Left colon (tissue), 2 donors: Measurements from ENCODE around the gene CDH18. TPM values are rescaled to one million over a fixed set of nuclear protein-coding genes. Genes with fewer than 3 reads are reported as not detected.

Source experiments
- ATAC-seq: fragments of 200-7000 bp; cut with Tn5 transposase; one replicate; pipeline ENCODE4 v1.9.1; 2020; ENCODE audit warnings: mild to moderate bottlenecking, moderate library complexity
- DNase-seq, 2 donors: peaks; one replicate each; pipeline ENCODE4 v3.0.0-alpha.2; 2020
- intact Hi-C, 2 donors: fragments of 100-400 bp; cut with DNase I in 1 of 2; cut with micrococcal nuclease in 1 of 2; formaldehyde crosslinking; loops; one replicate each; pipeline versions ENCODE4 v1.11.2 to v1.14.0; 2022; cut with DNase I, micrococcal nuclease
- total RNA-seq, 2 donors: library from RNA; stranded (reverse); fragmentation: NEBNext Ultra II Directional; extraction: Animal tissue kit (Norgen Biotek cat#: 25700); gene quantifications; one replicate each; pipeline ENCODE4 v1.2.1, GENCODE V29; 2021
- donor health status: DM: no; HTN: no; CAD: no.
- donor health status: DM: yes; HTN: yes; CAD: no.

The CDH18 gene
- total RNA-seq, 2 donors from 2014 or later: not detected

GRCh38 chr5:19547640-19548039 is 440.4 kb downstream of the CDH18 start:
- intact Hi-C loops: no loop called here
- ATAC-seq: no peak
- no peak for DNase-seq

- ATAC-seq (no peak), DNase-seq (no peak)
- intact Hi-C loops: no loop called here
Observed at GRCh38 chr5:19546521-19546920, 441.5 kb downstream of the CDH18 start.

DNA sequence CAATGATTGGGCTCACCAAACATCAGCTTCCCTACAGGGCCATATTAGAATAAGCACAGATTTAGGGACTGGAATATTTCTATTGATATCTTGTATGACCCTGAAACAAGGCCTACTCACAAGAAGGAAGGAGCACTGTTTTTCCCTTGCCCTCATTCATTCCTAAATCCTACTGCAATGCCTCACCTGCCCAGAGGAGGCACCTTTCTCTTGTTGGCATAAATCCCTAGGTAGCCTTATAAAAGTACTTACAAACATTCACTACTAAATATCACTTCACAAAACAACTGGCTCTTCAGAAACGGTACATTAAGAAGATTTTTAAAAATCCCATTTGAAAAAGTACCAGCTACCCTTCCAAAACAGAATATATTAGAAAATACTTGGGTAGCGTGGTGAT is 449.4 kb downstream of the CDH18 start:
- DNase-seq (no peak), ATAC-seq (no peak)
- intact Hi-C loops: no loop called here

- DNase-seq (no peak), ATAC-seq (no peak)
- intact Hi-C loops: no loop called here
Observed at GRCh38 chr5:19536387-19536786, 451.6 kb downstream of the CDH18 start.

- DNase-seq (no peak), ATAC-seq (no peak)
- intact Hi-C loops: no loop called here
Observed at GRCh38 chr5:19534751-19535150, 453.2 kb downstream of the CDH18 start.

GRCh38 chr5:19532936-19533335 is 455.1 kb downstream of the CDH18 start:
- DNase-seq (no peak), ATAC-seq (no peak)
- intact Hi-C loops: no loop called here

DNA sequence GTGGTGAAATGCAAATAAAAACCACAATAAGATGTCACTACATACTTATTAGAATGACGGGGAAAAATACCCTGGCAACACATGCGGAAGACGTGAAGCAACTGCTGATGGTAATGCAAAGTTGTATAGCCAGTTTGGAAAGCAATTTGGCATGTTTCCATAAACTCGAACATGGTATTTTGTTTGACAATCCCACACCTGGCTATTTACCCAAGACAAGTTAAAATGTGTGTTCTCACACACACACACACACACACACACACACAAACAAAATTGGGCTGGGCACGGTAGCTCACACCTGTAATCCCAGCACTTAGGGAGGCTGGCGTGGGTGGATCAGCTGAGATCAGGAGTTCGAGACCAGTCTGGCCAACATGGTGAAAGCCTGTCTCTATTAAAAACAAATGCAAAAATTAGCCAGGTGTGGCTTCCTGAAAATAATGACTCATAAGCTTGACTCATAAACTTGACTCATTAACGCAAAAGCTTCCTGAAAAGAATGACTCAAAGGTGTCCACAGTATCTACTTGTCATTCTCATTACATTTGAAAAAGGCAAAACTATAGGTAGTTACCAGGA is 456.5 kb downstream of the CDH18 start:
- ATAC-seq: no peak
- intact Hi-C loops: no loop called here
- no peak for DNase-seq

GRCh38 chr5:19519448-19519847 is 468.6 kb downstream of the CDH18 start:
- ATAC-seq: no peak

GRCh38 chr5:19498852-19499251 is 489.1 kb downstream of the CDH18 start:
- intact Hi-C loops: no loop called here
- DNase-seq: no peak
- no peak for ATAC-seq

More at GRCh38 chr5:19519448-19519847, 468.6 kb downstream of the CDH18 start:
- intact Hi-C loops: no loop called here
- DNase-seq: no peak

- intact Hi-C loops: no loop called here
- DNase-seq: no peak
- ATAC-seq: no peak
Observed at GRCh38 chr5:19497229-19497815, 490.7 kb downstream of the CDH18 start.

- intact Hi-C loops: no loop called here
- no peak for DNase-seq
- no peak for ATAC-seq
Observed at GRCh38 chr5:19496056-19496455, 491.9 kb downstream of the CDH18 start.

DNA sequence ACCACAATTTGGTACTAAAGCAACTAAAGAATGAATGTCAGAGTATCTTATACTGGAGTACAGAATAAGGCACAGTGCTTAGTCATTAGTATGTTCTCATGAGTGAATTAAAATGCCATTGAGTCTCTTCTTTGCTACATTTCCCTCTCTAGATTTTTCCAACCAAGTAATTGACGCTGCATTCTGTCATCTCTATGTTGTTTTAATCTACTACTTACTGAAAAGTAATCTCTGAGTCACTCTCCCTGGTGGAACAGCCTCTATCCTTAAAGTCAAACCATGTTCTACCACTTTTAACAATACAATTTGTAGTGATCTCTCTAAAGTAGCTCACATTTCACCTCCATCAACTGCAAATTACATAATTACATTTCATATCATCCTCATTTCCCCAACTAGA is 495.1 kb downstream of the CDH18 start:
- no peak for ATAC-seq
- no peak for DNase-seq
- intact Hi-C loops: no loop called here

- DNase-seq (no peak), ATAC-seq (no peak)
- intact Hi-C loops: no loop called here
Observed at GRCh38 chr5:19488786-19489185, 499.2 kb downstream of the CDH18 start.

- ATAC-seq: no peak
- DNase-seq: no peak
- intact Hi-C loops: no loop called here
Observed at GRCh38 chr5:19487480-19487879, 500.5 kb downstream of the CDH18 start.

GRCh38 chr5:19479562-19479961 is 508.4 kb downstream of the CDH18 start:
- no peak for DNase-seq
- ATAC-seq: no peak
- intact Hi-C loops: no loop called here

DNA sequence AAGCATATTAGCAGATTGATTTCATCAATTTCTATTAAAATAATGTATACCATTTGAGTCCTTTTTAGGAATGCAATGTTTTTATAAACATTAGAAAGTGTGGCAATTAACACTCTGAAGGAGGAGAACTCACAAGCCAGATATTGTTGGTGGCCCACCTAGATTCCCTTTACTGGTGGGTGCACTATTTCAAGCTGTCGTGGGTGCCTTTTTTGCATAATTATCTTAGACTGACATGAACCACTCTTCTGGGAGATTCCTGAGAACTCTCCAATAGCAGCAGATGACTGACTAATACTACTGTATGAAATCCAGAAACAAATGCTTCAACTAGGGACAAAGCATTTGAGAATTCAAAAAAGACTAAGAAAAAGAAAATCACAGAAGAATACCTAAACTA is 526.0 kb downstream of the CDH18 start:
- intact Hi-C loops: no loop called here
- no peak for ATAC-seq

GRCh38 chr5:19424506-19424905 is 563.5 kb downstream of the CDH18 start:
- intact Hi-C loops: no loop called here
- DNase-seq (no peak), ATAC-seq (no peak)

More for the DNA sequence above, 526.0 kb downstream of the CDH18 start:
- DNase-seq: no peak
